GM18526 (cell line): ENCODE measurements around the gene RNU5D-1.

ENCODE experiments used
- POLR2A ChIP-seq: IDR thresholded peaks from 3 replicates; pipeline ENCODE4 v1.6.1; 2011; ENCODE audit not compliant: insufficient read length; ENCODE audit errors: extremely low read depth

Gene RNU5D-1

GRCh38 chr1:44714944-44715571 is 15.9 kb downstream of the RNU5D-1 start:
- TF ChIP-seq POLR2A = no peak

GRCh38 chr1:44714532-44714931 is 16.4 kb downstream of the RNU5D-1 start:
- no peak for TF ChIP-seq POLR2A

- TF ChIP-seq POLR2A = no peak
These were observed 17.6 kb downstream of the RNU5D-1 start for GRCh38 chr1:44713321-44713781.

DNA sequence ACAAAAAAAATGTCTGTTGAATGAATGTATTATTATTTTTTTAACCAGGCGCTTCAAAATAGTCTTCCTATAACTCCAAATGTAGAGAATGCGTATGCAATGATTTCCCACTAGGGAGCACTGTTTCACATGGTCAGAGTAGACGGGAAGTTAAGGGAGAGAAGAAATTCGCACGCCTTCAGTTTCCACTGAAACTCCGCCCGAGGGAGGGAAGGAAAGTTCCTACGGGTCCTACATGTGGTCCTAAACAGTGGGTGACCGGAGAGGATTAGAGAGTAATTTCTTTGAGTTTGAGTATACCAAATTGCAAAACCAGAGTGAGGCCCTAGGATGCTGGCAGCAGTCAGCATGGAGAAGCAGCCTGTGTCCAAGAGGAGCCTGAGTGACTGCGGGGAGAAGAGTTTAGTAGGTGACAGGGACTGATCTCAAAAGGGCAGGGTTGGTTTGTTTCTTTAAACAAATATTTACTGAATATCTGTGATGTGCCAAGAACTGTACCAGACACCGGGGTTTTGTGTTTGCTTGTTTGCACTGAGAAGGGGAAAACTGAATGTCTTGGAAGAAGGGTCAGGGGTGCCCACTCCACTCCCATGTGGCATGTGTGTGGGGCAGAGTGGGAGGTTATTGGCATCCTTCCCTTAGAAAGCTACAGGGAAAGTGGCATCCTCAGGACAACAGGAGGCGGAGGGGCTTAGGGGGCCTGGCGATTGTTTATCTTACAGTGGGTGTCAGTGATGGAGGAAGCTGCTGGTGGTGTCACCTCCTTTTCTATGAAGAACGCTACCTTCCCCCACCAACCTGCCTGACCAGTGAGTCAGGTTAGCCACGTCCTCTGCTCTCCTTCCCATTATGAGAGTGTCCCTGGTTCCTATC is 22.8 kb downstream of the RNU5D-1 start:
- TF ChIP-seq POLR2A = no peak

- TF ChIP-seq POLR2A = no peak
These were observed 23.7 kb downstream of the RNU5D-1 start for GRCh38 chr1:44707112-44707881.

DNA sequence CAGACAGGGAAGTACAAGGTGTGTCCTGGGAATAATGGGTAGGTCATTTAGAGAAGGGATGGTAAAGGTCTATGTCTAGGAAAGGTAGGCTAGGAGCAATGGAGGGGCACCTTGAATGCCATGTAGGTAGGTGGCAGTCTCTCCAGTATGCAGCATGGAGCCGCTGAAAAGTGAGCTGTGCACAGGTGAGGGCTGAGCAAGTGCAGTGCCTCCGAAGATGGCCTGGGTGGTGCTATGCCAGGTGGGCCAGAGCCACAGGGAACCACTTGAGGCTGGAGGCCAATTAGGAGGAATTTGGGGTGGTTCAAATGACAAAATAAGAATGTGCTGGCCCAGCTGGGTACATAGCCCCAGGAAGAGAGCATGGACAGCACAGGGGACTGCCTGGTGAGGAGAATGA is 25.0 kb downstream of the RNU5D-1 start:
- TF ChIP-seq POLR2A = no peak

DNA sequence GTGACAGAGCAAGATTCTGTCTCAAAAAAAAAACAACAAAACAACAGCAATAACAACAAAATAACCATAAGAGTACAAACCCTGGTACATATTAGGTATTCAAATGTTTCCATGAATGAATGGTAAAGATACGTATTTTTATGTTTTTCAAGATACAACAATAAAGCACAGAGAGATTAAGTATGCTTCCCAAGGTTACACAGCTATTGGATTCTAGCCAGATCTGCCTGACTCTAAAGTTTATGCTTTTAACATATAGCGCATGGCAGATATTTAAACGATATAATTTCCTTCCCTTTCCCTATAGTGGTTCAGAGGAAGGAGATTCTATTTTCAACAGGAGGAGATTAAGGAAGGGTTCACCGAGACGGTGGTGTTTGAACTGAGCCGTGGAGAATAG is 25.5 kb downstream of the RNU5D-1 start:
- TF ChIP-seq POLR2A = no peak

- TF ChIP-seq POLR2A = no peak
These were observed 29.8 kb downstream of the RNU5D-1 start for GRCh38 chr1:44701141-44701573.

- no peak for TF ChIP-seq POLR2A
These were observed 30.4 kb downstream of the RNU5D-1 start for GRCh38 chr1:44700573-44700972.

- no peak for TF ChIP-seq POLR2A
These were observed 32.8 kb downstream of the RNU5D-1 start for GRCh38 chr1:44698138-44698537.

DNA sequence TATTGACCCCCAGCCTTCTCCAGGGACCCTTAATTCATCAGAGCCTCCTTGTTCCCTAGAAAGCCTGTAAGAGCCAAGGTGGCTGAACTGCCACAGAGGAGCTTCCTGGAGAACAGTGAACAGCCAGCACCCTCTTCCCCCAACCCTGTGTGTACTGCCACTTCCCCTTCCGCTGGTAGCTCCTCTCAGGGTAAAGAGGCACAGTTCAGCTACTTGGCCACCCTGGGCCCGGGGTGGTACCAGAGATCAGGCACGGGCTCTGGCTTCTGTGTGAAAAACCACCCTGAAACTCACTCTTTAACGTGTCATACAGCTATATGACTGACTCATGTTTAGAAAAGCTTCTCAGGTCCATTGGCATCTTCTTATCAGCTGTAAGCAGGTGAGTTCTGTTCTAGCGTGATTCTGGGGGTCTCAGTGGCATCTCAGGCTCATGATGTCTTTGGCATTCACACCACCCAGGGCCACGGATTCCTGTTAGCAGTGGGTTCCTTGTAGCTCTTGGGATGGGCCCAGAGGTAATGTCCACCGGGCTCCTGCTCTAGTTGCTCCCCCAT is 34.1 kb downstream of the RNU5D-1 start:
- no peak for TF ChIP-seq POLR2A

DNA sequence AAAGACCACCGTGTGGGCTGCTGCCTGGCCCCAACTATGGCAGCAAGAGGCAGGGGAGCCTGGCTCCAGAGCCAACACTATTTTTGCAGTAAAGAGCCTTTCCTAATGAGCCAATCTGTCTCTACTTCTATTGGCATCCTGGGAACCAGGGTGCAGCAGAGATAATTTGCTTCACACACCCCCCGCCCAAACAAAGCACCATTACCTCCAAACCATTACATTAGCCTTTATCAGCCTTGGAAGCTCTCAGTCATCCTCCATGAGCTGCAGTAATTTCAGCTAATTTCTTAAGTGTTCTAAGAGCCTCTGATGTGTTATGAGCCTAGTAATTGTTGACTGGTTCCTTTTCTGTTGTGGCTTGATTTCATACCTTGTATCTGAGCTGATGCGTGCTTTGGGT is 34.9 kb downstream of the RNU5D-1 start:
- TF ChIP-seq POLR2A = no peak

DNA sequence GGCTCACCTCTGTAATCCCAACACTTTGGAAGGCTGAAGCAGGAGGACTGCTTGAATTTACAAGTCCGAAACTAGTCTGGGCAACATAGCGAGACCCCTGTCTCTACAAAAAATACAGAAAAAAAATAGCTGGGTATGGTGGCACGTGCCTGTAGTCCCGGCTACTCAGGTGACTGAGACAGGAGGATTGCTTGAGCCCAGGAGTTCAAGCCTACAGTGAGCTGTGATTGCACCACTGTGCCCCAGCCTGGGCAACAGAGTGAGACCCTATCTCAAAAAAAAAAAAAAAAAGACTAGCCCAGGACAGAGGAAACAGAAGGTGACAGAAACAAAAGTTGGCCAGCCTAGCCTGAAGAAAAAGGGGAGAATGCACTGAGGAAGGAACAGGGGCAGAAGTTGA is 35.3 kb downstream of the RNU5D-1 start:
- TF ChIP-seq POLR2A = no peak

DNA sequence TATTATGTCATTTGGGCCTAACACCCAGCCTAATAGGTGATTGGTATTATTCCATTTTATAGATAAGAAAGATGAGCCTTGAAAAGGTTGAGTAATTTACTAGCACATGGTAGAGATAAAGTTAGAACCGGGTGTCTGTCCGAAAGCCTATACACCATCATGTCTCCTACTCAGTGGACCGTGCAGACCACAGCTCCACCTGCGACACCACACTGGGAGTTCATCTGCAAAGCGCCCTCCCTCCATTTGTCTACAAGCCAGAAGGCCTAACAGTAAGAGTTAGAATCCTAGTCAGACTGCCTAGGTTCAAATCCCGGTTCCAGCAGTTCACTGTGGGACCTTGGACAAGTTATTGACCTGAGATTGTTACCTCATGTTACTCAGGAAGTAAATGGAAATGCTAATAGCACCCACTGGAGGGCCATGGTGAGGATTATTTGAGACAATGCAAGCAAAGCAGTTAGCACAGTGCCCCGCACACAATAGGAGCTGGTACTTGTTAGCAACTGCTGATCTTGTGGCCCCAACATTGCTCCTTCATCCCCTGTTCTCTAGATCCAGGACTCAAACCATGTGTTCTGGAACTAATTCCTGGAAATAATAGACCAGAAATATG is 36.0 kb downstream of the RNU5D-1 start:
- no peak for TF ChIP-seq POLR2A

GRCh38 chr1:44693900-44694299 is 37.1 kb downstream of the RNU5D-1 start:
- no peak for TF ChIP-seq POLR2A
